K562 (cell line): ENCODE data around the gene CASP5. TPM values are rescaled to one million over a fixed set of nuclear protein-coding genes. Genes with fewer than 3 reads are reported as not detected.

Source experiments
- ATAC-seq: fragments of 200-7000 bp; cut with Tn5 transposase; 3 replicates; pipeline ENCODE4 v1.9.1; 2020; ENCODE audit warnings: moderate library complexity
- BruUV-seq: library from RNA; stranded (reverse); fragments of 400-500 nt; replicated peaks from 2 replicates; lab custom pipeline; 2021; lab: Mats Ljungman, UMichigan
- CTCF ChIA-PET: fragments of 300-600 bp; formaldehyde crosslinking; extraction: SDS; loops from one replicate; lab custom pipeline; 2021; ENCODE audit warnings: low intra/inter-chr PET ratio; lab: Yijun Ruan, JAX
- POLR2A ChIA-PET: fragments of 300-600, 350-650 bp; sonication (Branson Sonifier 250); formaldehyde crosslinking; extraction: SDS; loops from one replicate; lab custom pipeline; 2021; ENCODE audit warnings: antibody characterized with exemption, inconsistent platforms; lab: Yijun Ruan, JAX
- DNase-seq, 4 experiments: peaks; one replicate each; pipeline versions ENCODE4 v3.0.0 to v3.0.0-alpha.2; 2011 to 2018; ENCODE audit warnings: low spot score in 3 of 4, mixed read lengths in 3 of 4; ENCODE audit errors: extremely low read depth in 1 of 4
- FAIRE-seq: peaks from 2 replicates; lab custom pipeline; 2011; peaks lifted over from hg19 to GRCh38; lab: Jason Lieb, UNC
- H2AFZ ChIP-seq: 2 replicates; pipeline ENCODE4 v1.6.0; 2011; ENCODE audit warnings: low read depth, low read length, control low read depth, inconsistent platforms
- H3K27ac ChIP-seq: fragments of 200-600 bp; 3 replicates; pipeline ENCODE4 v1.8.0; 2011; ENCODE audit warnings: low read depth, mild to moderate bottlenecking, control low read depth, inconsistent platforms, low read length, moderate library complexity, mixed read lengths; ENCODE audit errors: extremely low read depth
- H3K27me3 ChIP-seq, 2 experiments: fragments of 300-600 bp in 1 of 2; 2 replicates in 1 of 2; 3 replicates in 1 of 2; pipeline versions ENCODE4 v1.6.0 to v1.8.0; 2011; ENCODE audit warnings: inconsistent platforms in 2 of 2, low read length in 2 of 2, mild to moderate bottlenecking in 1 of 2, mixed read lengths in 1 of 2, moderate library complexity in 1 of 2; ENCODE audit not compliant: control insufficient read depth in 2 of 2, insufficient read depth in 2 of 2
- H3K36me3 ChIP-seq: fragments of 300-600 bp; 3 replicates; pipeline ENCODE4 v1.8.0; 2011; ENCODE audit warnings: mild to moderate bottlenecking, low read length, inconsistent platforms; ENCODE audit not compliant: control insufficient read depth, insufficient read depth
- H3K4me1 ChIP-seq, 2 experiments: fragments of 200-600 bp in 1 of 2; replicated peaks in 1 of 2; 2 replicates in 1 of 2; 3 replicates in 1 of 2; pipeline versions ENCODE4 v1.5.1 to v1.8.0; 2011; ENCODE audit warnings: inconsistent platforms in 2 of 2, low read length in 2 of 2, mild to moderate bottlenecking in 1 of 2, mixed read lengths in 1 of 2, moderate library complexity in 1 of 2; ENCODE audit not compliant: control insufficient read depth in 2 of 2, insufficient read depth in 2 of 2
- H3K4me2 ChIP-seq: 2 replicates; pipeline ENCODE4 v1.6.1; 2011; ENCODE audit warnings: low read length, control low read depth, inconsistent platforms, mixed read lengths; ENCODE audit not compliant: insufficient read depth
- H3K4me3 ChIP-seq: fragments of 200-600 bp; sonication (generic), shearing (Covaris generic); 2 replicates; pipeline ENCODE4 v1.5.1; 2016; ENCODE audit warnings: control low read depth, inconsistent platforms
- H3K79me2 ChIP-seq: fragments of 200-600 bp; 3 replicates; pipeline ENCODE4 v1.8.0; 2011; ENCODE audit warnings: low read length, inconsistent platforms; ENCODE audit not compliant: control insufficient read depth, insufficient read depth
- H3K9ac ChIP-seq, 2 experiments: 2 replicates each; pipeline versions ENCODE4 v1.6.0 to v1.6.1; 2011; ENCODE audit warnings: low read depth in 2 of 2, low read length in 2 of 2, control low read depth in 1 of 2, inconsistent platforms in 1 of 2, mild to moderate bottlenecking in 1 of 2, mixed read lengths in 1 of 2; ENCODE audit not compliant: insufficient read depth in 1 of 2
- H3K9me1 ChIP-seq: one replicate; pipeline ENCODE4 v1.6.0; 2011; ENCODE audit warnings: inconsistent platforms, mild to moderate bottlenecking, low read length, moderate library complexity; ENCODE audit not compliant: control insufficient read depth, insufficient read depth
- H3K9me3 ChIP-seq: replicated peaks from 2 replicates; pipeline ENCODE4 v1.5.1; 2011; ENCODE audit warnings: low read depth, low read length, inconsistent platforms; ENCODE audit not compliant: control insufficient read depth, insufficient read depth
- H4K20me1 ChIP-seq: replicated peaks from 2 replicates; pipeline ENCODE4 v1.6.1; 2011; ENCODE audit warnings: low read length, inconsistent platforms, mixed read lengths; ENCODE audit not compliant: control insufficient read depth, insufficient read depth
- ATF3 ChIP-seq, 2 experiments: fragments of 450-650 bp in 1 of 2; sonication (generic) in 1 of 2; formaldehyde crosslinking in 1 of 2; IDR thresholded peaks in 1 of 2; conservative IDR thresholded peaks in 1 of 2; 2 replicates each; pipeline versions ENCODE4 v1.6.1 to v1.8.1; 2016 to 2023; ENCODE audit warnings: mild to moderate bottlenecking in 2 of 2, moderate library complexity in 2 of 2, inconsistent platforms in 1 of 2, missing genetic modification reagents in 1 of 2
- JUND ChIP-seq, 2 experiments: IDR thresholded peaks; 2 replicates in 1 of 2; 3 replicates in 1 of 2; pipeline ENCODE4 v1.6.1; 2011; ENCODE audit warnings: borderline replicate concordance in 2 of 2, low read depth in 2 of 2, low read length in 2 of 2, improper control_type of control experiment in 1 of 2, missing biosample characterization in 1 of 2, missing genetic modification characterization in 1 of 2, missing genetic modification reagents in 1 of 2
- PHF21A ChIP-seq: fragments of 450-650 bp; IDR thresholded peaks from 2 replicates; pipeline ENCODE4 v1.6.1; 2017; ENCODE audit warnings: low read depth, borderline replicate concordance
- ZNF3 ChIP-seq: fragments of 250-450 bp; sonication (Bioruptor Pico); IDR thresholded peaks from 2 replicates; pipeline ENCODE4 v1.5.0; 2021; ENCODE audit warnings: mild to moderate bottlenecking, moderate library complexity
- WGBS: fragments of 100-300 bp; shearing (Covaris generic); methylation state at CpG from one replicate; pipeline ENCODE4 v1.1.6; 2016; ENCODE audit warnings: low coverage, mixed read lengths; ENCODE audit not compliant: insufficient coverage; ENCODE audit errors: missing lambda C conversion rate; 5-methylcytosine and 5-hydroxymethylcytosine counted together
- in situ Hi-C: fragments of 300-500 bp; cut with MboI; formaldehyde crosslinking; loops from 4 replicates; pipeline ENCODE4 v1.15.0; 2018; ENCODE audit warnings: inconsistent platforms, mixed read lengths
- intact Hi-C: fragments of 100-400 bp; cut with micrococcal nuclease; formaldehyde crosslinking; loops from 2 replicates; pipeline ENCODE4 v1.14.2; 2022
- polyA plus RNA-seq, 8 experiments: library from polyadenylated mRNA; depleted of rRNA in 4 of 8; stranded (reverse) in 5 of 8; unstranded in 3 of 8; fragments of >200 nt; fragmentation: Nextera tagmentation in 2 of 8; fragmentation: Illumina TruSeq in 1 of 8; extraction: Ambion mirVana in 2 of 8; extraction: Trizol in 1 of 8; gene quantifications; 2 replicates each; pipeline versions ENCODE4 v1.2.1 to v1.2.3, GENCODE V29; 2011 to 2014; ENCODE audit warnings: inconsistent platforms in 1 of 8, missing spikeins in 1 of 8
- total RNA-seq, 7 experiments: library from RNA; depleted of rRNA in 6 of 7; stranded (reverse); fragments of >200 nt in 6 of 7; fragmentation: Illumina TruSeq in 2 of 7; extraction: Trizol in 2 of 7; gene quantifications; 2 replicates each; pipeline versions ENCODE4 v1.2.1 to v1.2.3, GENCODE V29; 2011 to 2021; ENCODE audit warnings: low replicate concordance in 1 of 7

CASP5 gene
- total and polyA plus RNA-seq, 9 of the 15 experiments (the other 6 are each of a cell fraction or from before 2014, with no cell fraction given) = not detected

- no peak for TF ChIP-seq JUND (IDR thresholded peaks at IDR 0.05; ENCODE audit: borderline replicate concordance, low read depth, low read length)
- TF ChIP-seq JUND (tag; IDR thresholded peaks at IDR 0.05; ENCODE audit: borderline replicate concordance, low read depth, low read length) = no peak
- TF ChIP-seq ZNF3 (CRISPR knock-in tag) = no peak
- TF ChIP-seq, all 486 proteins: peak for 0
Measured at GRCh38 chr11:105024394-105024793, 1.4 kb upstream of the CASP5 start (continued).

GRCh38 chr11:105022527-105022926, 441 bp downstream of the CASP5 start:
- Histone ChIP-seq H4K20me1 (no peaks in the 10 kb centered on the region), H3K4me3 (no peak overlapping the region), H3K9ac (no peak overlapping the region), H3K27ac (no peak overlapping the region), H2AFZ (no peak overlapping the region), H3K9me3 (no peaks in the 10 kb centered on the region; the same call in 1 of the 2 replicates), H3K9me1 (no peaks in the 10 kb centered on the region), H3K4me1 (no peaks in the 10 kb centered on the region), H3K4me2 (no peak overlapping the region), H3K79me2 (no peaks in the 10 kb centered on the region), H3K27me3 (no peaks in the 10 kb centered on the region), H3K36me3 (no peaks in the 10 kb centered on the region)
- in situ Hi-C loops (no loop called here), intact Hi-C loops (no loop called here)
- WGBS = 0% methylated on average over 2 of the region's 2 CpGs
- ATAC-seq = no peak
- DNase-seq = no peak
- CTCF ChIA-PET = no interaction called here
- FAIRE-seq = no peak
- no TSS peak for BruUV-seq
- TF ChIP-seq ATF3 (IDR thresholded peaks at IDR 0.05) = no peak
- TF ChIP-seq ATF3 (CRISPR knock-in tag; conservative IDR thresholded peaks at IDR 0.05) = no peak
- TF ChIP-seq PHF21A = no peak
- POLR2A ChIA-PET = no interaction called here
